Type B pancreatic cell (in vitro differentiated cells): ENCODE measurements around the gene NFKBIB. TPM values are rescaled to one million over a fixed set of nuclear protein-coding genes. Genes with fewer than 3 reads are reported as not detected.

Source experiments
- DNase-seq: peaks from one replicate; pipeline ENCODE4 v3.0.0; 2021; ENCODE audit warnings: mixed read lengths; ENCODE audit not compliant: unreplicated experiment; ENCODE audit errors: extremely low spot score
- H3K27ac Mint-ChIP-seq: 2 replicates; pipeline ENCODE4 v1.8.0; 2021; ENCODE audit warnings: mild to moderate bottlenecking, mixed read lengths
- H3K27me3 Mint-ChIP-seq: 2 replicates; pipeline ENCODE4 v1.8.0; 2021; ENCODE audit warnings: mixed read lengths
- H3K36me3 Mint-ChIP-seq: 2 replicates; pipeline ENCODE4 v1.8.0; 2021; ENCODE audit warnings: mixed read lengths
- H3K4me1 Mint-ChIP-seq: one replicate; pipeline ENCODE4 v1.8.0; 2021; ENCODE audit warnings: mixed read lengths; ENCODE audit not compliant: unreplicated experiment
- H3K4me3 Mint-ChIP-seq: 2 replicates; pipeline ENCODE4 v1.8.0; 2021; ENCODE audit warnings: mild to moderate bottlenecking, mixed read lengths
- H3K9me3 Mint-ChIP-seq: 2 replicates; pipeline ENCODE4 v1.8.0; 2021; ENCODE audit warnings: mixed read lengths
- CTCF ChIP-seq: fragments of 200-600 bp; sonication (generic); conservative IDR thresholded peaks from 2 replicates; pipeline ENCODE4 v1.5.0; 2021; ENCODE audit warnings: antibody characterized with exemption, mild to moderate bottlenecking
- long read RNA-seq: library from polyadenylated mRNA; unstranded; transcript quantifications from one replicate; pipeline ENCODE4 v2.0.0, GENCODE V29; 2020
- total RNA-seq: library from RNA; stranded (reverse); gene quantifications from 2 replicates; pipeline ENCODE4 v1.2.1, GENCODE V29; 2021; ENCODE audit warnings: low replicate concordance

Gene NFKBIB
- total RNA-seq: 13.7 and 21.1 TPM in 2 replicates
- long read RNA-seq, partial matches to known transcripts: 0 of 2 reads
- long read RNA-seq, other reads (novel, unspliced or antisense): 1 of 2 reads

- peak within 1 kb of the TSS; percentile 97 for H3K27ac Mint-ChIP-seq
Measured at GRCh38 chr19:38899447-38900201, at the start of gene NFKBIB, which contains the start of gene SIRT2. Gene NFKBIB, plus strand, starts transcription at chr19:38899969. Its CDS starts 64 bp downstream, at chr19:38900033. Gene SIRT2, minus strand, starts transcription at chr19:38899618. Its CDS starts 97 bp downstream, at chr19:38899521.

GRCh38 chr19:38850436-38850975 is 49.3 kb upstream of the NFKBIB start:
- Mint-ChIP-seq H3K4me1 (peaks cover 18% of the 10 kb centered on the region), H3K4me3 (peak overlapping the region; percentile 97), H3K36me3 (peaks cover 24% of the 10 kb centered on the region), H3K27ac (peak overlapping the region; percentile 100), H3K9me3 (no peaks in the 10 kb centered on the region), H3K27me3 (no peaks in the 10 kb centered on the region)
- peak; percentile 98 for DNase-seq
- peak; percentile 59 for TF ChIP-seq CTCF

More at GRCh38 chr19:38899447-38900201, at the start of gene NFKBIB, which contains the start of gene SIRT2:
- Mint-ChIP-seq H3K27me3 (no peaks in the 10 kb centered on the region), H3K9me3 (no peaks in the 10 kb centered on the region), H3K36me3 (peaks cover 3% of the 10 kb centered on the region), H3K4me1 (peaks cover 12% of the 10 kb centered on the region), H3K4me3 (peak within 1 kb of the TSS; percentile 96)
- no peak for TF ChIP-seq CTCF
- peak; percentile 96 for DNase-seq

GRCh38 chr19:38850976-38851621 is 48.7 kb upstream of the NFKBIB start:
- Mint-ChIP-seq H3K36me3 (peaks cover 18% of the 10 kb centered on the region), H3K4me1 (peaks cover 18% of the 10 kb centered on the region), H3K9me3 (no peaks in the 10 kb centered on the region), H3K27ac (peak overlapping the region; percentile 100), H3K27me3 (no peaks in the 10 kb centered on the region), H3K4me3 (peak overlapping the region; percentile 97)
- DNase-seq: no peak
- peak; percentile 29 for TF ChIP-seq CTCF

- H3K9me3 Mint-ChIP-seq: no peaks in the 10 kb centered on the region
- H3K36me3 Mint-ChIP-seq: peaks cover 16% of the 10 kb centered on the region
- H3K27ac Mint-ChIP-seq: peak overlapping the region; percentile 100
- H3K4me3 Mint-ChIP-seq: peak overlapping the region; percentile 97
- peak; percentile 95 for DNase-seq
- H3K27me3 Mint-ChIP-seq: no peaks in the 10 kb centered on the region
- H3K4me1 Mint-ChIP-seq: peaks cover 18% of the 10 kb centered on the region
- no peak for TF ChIP-seq CTCF
Measured at GRCh38 chr19:38851622-38852230, 48.0 kb upstream of the NFKBIB start.
